ENCODE results near the gene CDCA4.

The CDCA4 gene

DNA sequence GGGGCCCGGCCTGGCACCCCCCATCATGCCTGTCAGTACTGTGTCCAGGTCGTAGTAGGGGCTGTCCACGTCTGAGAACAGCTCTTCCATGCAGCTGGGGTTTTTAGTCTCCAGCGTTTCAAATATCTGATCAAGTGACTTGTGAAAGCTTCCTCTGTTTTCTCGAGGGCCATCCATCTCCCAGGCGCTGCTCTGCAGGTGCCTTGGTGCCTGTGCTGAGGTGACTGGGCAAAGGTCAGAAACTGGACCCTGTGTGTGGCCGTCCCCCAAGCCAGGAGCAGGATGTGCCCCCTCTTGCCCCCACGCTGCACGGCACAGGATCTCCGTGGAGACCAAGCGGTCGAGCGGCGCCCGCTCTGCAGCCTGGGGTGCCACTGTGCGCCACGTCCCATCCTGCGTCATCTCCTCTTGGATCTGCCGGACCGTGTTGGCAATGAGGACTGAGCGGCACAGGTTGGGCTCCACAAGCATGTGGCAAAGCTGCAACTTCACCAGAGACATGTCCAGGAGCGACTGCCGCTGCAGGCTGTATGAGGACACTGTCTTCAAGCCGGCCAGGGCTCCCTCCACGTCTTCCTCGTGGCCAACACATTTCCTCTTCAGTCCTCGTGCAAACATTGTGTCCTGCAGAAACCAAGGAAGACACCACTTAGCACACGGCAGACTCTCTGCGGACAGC is 9.4 kb downstream of the CDCA4 start:
- DNase-seq: no peak

GRCh38 chr14:105010891-105011291 is 10.0 kb downstream of the CDCA4 start:
- DNase-seq: no peak

DNA sequence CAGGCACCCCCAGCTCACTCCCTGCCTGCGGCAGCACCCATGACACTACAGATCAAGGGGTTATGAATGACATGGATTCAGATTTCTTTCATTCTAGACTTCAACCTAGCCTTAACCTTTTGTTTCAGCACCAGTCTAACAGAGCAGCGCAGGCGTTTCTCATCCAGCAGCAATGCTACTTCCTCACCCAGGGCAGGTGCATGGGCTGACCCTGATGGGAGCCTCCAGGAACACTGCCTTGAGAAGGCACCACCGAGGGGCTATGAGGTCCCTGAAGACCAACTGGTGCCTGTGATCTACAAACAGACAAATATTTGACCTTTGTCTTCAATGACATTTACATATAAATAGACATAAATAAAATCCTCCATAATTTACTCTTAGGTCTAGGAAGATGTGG is 10.8 kb downstream of the CDCA4 start:
- no peak for DNase-seq

- no peak for DNase-seq
Measured at GRCh38 chr14:105007593-105008264, 13.2 kb downstream of the CDCA4 start.

- no peak for DNase-seq
Measured at GRCh38 chr14:105006831-105007592, 13.9 kb downstream of the CDCA4 start.

GRCh38 chr14:105005929-105006830 is 14.7 kb downstream of the CDCA4 start:
- no peak for DNase-seq

DNA sequence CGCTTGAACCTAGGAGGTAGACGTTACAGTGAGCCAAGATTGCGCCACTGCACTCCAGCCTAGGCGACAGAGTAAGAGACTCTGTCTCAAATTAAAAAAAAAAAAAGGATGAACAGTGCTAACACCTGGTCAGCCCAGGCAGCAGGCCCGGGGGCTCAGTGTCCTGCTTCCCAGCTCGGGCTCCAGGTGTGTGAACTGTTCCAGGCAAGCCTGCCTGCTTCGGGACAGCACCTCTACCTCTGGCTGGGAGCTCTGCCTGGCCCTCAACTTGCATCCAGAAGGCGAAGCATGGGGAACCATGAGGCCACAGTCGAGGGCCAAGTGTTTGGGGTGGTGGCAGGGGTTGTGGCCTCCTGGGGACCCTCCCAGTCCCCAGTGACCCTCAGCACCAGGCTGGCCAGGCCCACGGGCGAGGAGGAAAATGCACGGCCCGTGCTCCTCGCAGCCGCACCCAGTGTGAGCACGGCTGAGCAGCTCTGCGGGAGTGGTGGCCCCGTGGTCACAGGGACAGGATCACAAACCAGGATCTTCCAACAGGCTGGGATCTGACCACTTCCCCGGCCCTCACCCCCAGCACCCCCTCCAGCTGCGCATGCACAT is 15.5 kb downstream of the CDCA4 start:
- no peak for DNase-seq

DNA sequence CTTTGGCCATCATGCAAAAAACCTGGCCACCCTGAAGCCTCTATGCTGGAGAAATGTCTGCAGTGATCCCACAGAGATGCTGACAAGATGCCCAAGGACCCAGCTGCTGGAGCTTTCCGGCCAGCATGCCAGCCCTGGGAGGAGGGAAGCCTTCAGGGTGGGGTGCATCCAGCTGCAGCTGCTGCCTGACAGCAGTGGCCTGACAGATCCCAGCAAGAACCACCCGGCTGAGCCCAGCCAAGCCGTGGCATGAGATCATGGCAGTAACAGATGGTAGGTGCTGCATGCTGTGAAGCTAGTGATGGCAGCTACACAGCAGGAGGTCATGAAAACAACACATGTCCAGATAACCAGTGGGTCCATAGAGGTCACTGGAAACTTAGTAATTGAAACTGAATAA is 21.5 kb downstream of the CDCA4 start:
- no peak for DNase-seq

DNA sequence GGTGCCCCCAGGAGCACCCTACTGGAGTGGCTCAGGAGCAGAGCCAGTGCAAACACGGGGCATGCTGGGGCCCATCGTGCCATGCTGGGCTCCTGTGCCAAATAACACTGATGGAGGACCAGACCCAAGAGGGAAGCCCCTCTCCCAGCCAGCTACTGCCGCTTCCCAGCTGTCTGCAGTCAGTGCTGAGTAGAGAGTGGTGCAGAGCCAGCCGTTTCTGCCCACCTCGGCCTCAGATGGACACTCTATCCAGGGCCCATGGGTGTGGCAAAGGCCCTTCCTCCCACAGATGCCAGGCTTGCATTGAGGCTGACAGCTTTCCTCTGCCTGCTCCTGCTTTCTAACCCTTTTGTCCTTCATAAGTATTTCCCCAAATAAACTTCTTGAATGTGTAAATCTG is 22.1 kb downstream of the CDCA4 start:
- no peak for DNase-seq

DNA sequence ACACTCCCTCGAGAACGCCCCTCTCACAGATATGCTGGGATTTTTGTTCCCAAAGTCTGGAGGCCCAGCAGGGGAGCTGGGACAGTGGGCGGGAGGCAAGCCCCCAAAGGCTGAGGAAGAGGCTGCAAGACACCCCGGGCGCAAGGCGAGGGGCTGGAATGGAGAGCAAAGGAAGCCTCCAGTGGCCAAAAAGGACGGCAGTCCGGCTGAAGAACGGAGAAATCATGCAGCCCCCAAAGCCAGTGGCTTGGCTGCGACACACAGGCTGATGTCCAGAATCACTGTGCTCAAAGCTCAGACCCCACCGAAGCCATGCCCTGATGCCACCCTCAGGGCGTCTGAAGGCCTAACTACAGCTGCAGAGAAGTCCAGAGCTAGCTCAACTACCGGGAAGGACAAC is 24.4 kb downstream of the CDCA4 start:
- DNase-seq: no peak

GRCh38 chr14:104996032-104996431 is 24.9 kb downstream of the CDCA4 start:
- no peak for DNase-seq

DNA sequence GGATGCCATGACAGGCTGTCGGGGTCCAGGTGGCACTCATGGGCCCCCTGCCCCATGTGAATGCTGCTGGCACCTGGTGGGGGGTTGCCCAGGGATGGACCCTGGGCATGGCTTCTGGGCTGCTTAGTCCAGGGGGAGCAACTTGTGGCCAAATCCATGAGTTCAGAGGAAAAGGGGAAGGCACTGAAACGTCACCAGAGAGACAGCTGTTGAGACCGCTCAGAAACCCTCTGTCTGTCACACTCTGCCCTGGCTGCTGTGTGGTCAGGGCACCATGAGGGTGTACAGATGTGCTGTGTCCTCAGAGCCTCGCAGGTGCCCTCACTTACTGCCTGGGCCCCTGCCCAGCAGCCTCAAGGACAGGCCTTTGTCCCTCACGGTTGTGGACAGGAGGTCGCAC is 25.9 kb downstream of the CDCA4 start:
- no peak for DNase-seq

DNA sequence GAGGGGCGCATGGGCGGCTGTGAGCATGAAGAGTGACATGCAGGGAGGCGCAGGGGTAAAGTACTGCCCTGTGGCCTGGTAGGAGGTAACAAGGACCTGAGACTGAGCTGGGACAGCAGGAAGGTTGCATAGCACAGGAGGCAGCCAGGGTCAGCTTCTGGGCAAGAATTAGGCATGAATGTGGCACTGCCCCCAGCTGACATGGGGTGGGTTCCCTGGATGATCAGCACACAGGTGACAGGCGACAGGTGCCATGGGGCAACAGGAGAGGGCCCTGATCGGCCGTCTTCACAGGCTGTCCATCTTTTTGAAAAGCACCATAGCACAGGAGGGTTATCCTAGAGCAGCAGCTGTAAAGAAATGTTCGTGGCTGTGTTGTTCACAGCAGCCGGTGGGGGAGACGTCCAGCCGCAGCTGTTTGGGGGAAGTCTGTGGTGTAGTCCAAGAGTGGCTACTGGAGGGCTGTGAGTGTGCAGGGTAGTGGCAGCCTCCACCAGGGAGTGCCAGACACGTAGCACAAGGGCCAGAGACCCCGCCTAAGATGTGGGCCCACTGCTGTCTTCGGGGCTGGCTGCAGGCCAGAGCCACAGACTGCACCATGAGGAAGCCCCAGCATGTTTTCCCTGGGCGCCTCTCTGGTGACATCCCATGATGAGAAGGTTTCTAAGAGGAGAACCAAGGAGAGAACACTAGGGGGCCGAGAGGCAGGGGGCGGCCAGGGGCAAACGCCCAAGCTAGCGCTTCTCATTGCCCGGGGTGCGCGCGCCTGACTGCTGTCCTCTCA is 26.9 kb downstream of the CDCA4 start:
- no peak for DNase-seq

DNA sequence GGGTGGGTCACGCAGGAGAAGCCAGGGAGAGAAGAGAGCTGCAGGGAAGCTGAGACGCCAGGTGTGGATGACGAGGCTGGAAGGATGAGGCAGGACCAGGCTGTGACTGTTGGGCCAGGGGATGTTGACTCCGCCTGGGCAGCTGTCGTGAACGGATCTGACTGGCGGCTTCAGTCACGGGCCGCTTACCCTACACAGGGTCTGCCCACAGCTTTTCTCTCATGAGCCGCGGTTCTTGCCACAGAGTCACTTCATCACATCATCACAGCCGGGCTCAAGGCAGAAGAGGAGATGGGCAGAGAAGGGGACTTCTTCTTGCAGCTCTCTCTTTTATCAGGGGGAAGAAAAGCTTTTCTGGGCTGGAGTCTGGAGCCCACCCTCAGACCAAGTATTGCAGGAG is 27.6 kb downstream of the CDCA4 start:
- no peak for DNase-seq

DNA sequence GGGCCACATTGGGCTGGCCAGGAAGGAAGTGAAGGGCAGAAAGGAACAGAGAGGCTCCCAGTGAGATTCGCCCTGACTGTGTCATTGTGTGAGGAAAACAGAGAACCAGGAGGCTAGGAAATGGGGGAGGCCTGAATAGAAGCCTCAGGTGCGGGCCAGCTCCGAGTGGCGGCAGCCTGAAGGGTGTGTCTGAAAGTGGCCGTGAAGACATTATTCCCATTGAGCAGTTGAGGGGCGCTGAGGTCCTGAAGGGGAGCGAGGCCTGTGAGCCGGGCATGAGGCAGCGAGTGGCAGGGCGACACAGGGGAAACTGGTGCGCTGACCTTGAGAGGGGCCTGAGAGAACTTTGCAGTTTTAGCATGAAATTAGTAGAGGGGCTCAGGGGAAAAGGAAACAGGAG is 28.4 kb downstream of the CDCA4 start:
- no peak for DNase-seq

DNA sequence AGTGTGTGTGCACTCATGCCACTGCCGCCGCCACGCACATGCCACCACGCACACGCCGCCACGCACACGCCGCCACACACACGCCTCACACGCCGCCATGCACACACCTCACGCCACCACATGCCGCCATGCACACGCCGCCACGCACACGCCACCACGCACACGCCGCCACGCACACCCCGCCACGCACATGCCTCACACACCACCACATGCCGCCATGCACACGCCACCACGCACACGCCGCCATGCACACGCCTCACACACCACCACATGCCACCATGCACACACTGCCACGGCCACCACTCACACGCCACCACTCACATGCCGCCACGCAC is 29.0 kb downstream of the CDCA4 start:
- DNase-seq: no peak

DNA sequence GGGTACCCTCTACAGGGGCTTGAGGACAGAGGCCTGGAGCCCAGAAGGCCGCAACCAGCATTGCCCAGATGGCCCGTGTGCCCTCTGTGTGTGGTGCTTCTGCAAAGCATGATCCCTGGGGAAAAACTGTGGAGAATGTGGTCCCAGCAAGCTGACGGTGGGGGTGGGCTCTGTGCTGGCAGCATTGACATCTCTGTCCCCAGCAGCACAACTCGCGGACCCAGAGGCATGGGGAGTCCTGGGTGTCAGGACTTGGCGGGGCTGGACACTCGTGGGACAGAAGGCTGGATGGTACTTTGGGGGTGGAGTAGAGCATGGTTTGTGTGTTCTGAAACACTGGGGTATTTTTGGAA is 31.0 kb downstream of the CDCA4 start:
- no peak for DNase-seq

DNA sequence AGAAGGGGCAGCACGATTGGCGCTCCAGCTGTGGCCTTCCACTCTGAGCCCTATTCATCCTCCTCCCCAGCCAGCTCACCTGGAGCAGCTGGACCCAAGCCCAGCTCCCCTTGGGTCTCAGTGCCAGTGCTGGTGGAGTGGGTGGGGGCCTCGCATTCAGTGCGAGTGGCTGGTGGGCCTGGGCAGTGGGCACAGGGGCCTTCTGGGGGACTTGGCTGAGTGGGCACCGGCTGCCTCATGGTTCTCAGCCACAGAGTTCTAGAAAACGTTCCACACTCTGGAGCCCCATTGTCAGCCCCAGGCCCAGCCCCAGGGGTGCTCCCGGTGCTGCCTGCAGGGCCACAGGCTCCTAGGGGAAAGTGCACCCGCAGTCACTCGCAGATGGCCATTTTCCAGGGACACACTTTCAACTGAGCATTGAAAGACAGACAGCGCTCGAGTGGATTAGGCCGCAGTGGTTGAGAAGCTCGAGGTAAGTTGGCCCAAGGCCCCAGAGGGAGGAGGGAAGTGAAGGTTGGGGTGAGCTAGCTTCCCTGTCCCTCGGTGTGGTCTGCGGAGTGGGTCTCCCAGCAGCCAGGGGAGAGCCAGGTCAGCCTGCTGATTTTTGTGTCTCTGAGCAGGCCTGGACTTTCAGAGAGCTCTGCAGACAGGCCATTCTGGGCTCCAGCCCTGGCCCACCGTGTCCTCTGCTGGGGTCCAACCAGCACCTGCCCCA is 31.5 kb downstream of the CDCA4 start:
- no peak for DNase-seq

GRCh38 chr14:104986487-104987164 is 34.3 kb downstream of the CDCA4 start:
- DNase-seq: no peak

- peak; percentile 84 for DNase-seq
Measured at GRCh38 chr14:104985675-104986486, 35.0 kb downstream of the CDCA4 start, which contains the start of gene CLBA1. TSS of gene CLBA1 (plus strand) at chr14:104985788. CDS start at chr14:104986432, 644 bp downstream.

Data from CD4-positive, alpha-beta T cell treated with Interleukin-4 for 4 hours (primary cell).